HTR-8/SVneo (cell line): ENCODE measurements around the gene EPHB3.

Experiments used
- DNase-seq: peaks from one replicate; pipeline ENCODE4 v3.0.0; 2011; ENCODE audit warnings: low spot score, mixed read lengths; ENCODE audit not compliant: insufficient read length
- FAIRE-seq: peaks from 2 replicates; lab custom pipeline; 2011; peaks lifted over from hg19 to GRCh38; lab: Jason Lieb, UNC

The EPHB3 gene

DNA sequence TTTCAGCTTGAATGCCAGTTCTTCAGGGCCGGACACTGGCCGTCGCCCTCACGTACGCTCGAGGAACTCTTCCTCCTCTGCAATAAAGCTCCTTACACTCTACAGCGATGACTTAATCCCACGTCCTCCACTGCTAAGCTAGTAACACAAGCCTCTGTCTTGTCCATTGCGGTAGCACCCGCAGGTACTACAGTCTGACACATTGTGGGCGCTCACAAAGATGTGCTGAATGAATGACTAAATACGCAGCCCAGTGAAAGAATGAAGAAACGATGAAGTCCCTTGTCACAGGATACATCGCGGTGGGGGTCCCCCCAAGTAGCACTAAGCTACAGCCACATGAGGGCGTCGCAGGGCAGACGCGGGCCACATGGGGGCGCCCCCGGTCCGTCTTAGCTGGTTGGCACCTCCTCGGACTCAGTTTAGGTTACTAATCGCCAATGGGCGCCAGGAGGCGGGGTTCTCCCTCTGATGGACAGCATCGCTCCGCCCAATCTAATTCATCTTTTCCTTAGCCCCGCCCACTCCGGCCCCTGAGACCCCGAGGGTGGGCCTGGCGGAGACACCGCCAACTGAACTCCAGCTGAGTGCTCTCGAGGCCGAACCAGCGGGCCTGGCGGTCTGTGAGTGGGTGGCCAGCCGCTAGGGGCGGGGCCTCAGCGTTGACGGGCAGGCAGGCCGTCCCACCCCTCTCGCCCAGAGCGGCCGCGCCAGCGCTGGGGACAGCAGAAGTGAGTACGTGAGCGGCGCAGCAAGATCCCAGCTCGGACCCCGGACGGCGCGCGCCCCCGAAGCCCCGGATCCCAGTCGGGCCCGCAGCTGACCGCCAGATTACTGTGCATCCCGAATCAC is at the start of gene EPHB3:
EPHB3 (plus strand) TSS at position 725 of the 852 bp plus-strand sequence. CDS start 451 bp downstream, outside the sequence.
- DNase-seq (peak; percentile 99), FAIRE-seq (peak; percentile 98)

DNA sequence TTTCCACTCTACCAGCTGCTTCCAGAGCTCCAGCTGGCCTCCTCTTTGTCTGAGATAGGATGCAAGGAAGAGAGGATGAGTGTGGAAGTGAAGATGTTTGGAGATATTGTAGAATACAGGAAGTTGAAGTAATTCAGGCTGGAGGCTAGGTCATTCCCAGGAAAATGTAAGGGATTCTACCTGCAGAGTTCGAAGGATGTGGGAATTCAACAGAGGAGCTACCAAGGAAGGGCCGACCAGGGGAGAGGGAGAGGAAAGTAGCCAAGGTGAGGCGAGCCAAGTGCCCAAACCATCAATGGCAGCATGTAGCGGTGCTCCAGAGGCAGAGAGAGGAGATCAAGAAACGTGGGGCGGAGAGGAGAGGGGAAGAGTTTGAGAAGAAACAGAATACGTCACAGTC is 49.0 kb upstream of the EPHB3 start:
- FAIRE-seq (no peak), DNase-seq (no peak)

DNA sequence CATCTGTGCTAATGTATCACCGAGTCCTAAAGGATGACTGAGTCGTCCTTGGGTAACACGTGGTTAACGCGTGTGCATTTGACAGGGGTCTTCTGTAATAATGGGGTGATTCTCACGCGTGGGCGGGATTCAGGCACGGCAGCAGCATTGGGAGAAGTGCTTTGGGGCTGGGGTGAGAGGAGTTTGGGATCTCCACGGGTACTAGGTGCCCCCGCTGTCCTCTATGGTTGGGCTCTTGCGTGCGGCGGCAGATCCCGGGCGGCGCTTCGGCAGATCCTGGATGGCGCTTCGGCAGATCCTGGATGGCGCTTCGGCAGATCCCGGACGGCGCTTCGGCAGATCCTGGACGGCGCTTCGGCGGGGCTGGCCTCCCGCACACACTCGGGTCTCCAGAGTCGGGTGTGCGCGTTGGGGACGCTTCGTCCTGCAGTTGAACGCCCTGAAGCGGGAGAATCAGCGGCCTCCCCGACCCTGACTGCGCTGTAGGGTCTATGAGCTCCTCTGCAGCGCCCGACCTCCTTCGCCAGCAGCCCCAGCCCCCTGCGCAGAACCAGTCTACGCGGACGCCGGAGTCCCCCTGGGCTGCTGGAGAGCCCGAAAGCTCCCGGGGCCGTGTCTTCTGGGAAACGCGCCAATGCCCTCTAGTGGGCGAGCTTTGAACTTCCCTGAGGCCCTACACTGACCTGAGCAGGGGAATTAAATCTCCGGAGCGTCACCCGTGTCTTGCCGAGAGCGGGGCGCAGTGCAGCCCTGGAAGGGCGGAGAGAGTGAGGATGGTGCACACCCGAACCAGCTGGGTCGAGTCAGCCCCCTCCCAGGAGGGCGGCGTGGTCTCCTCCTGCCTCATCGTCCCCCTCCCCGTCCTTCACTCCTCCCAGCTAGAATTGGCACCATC is 48.1 kb upstream of the EPHB3 start:
- FAIRE-seq (no peak), DNase-seq (peak; percentile 92)

DNA sequence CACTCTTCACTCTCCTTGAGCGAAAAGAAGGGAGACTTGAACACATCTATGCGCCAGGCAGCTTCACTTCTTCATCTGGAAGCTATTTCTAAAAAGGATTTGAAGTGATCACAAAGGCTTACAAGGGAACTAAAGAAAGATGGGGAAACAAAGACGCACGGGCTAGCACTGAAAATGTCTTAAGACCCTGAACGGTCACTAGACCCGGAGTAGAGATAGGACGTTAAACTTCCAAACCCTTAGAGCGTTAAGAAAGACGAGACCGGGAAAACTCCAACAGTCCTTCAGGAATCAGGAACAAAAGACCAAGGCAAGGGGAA is 47.5 kb upstream of the EPHB3 start:
- no peak for FAIRE-seq
- no peak for DNase-seq

DNA sequence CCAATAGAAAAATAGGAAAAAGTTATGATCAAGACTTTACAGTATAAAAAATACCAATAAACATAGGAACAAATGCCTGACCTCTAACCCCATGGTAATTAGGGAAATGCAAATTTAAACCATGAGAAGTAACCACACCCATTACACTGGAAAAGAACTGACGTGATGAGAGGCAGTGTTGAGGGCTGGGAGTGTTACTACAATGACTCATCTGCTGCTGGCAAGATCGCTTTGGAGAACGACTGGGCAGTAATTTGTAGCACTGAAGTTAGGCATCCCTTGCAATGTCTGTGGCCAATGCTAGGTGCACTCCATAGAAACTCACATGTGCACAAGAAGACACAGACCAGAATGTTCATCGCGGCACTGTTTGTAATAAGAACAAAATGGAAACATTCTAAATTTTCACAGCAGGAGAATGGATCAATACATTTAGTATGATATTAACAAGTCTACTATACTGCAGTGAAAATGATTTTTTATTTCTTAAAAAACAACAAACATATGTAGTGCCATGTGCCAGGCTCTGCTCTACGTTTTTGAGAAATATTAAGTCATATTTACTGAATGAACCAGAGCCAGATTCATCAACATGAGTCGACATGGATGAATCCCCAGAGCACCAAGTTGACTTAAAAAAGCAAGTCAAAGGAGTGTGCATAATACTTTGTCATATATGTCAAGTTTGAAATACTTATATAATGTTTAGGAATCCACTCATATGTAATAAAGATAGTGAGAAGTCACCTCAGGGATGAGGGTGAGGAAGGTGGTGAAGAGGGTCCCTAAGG is 37.6 kb upstream of the EPHB3 start:
- FAIRE-seq (peak; percentile 76), DNase-seq (peak; percentile 60)

DNA sequence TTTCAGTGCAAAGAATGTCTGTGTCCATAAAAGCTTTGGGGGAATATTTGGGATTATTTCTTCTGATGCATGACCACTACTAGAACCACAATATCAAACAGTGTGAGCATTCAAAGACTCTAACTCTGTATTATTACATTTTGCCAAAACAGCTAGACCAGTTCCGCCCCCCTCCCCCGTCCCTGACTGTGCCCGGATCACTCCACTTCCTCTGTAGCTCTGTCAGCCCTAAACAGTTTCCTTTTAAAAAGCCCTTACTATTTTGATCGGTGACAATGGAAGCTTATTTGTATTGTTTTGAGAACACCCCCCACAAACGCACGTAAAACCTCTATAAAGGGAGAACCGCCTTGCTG is 36.6 kb upstream of the EPHB3 start:
- FAIRE-seq (no peak), DNase-seq (no peak)

DNA sequence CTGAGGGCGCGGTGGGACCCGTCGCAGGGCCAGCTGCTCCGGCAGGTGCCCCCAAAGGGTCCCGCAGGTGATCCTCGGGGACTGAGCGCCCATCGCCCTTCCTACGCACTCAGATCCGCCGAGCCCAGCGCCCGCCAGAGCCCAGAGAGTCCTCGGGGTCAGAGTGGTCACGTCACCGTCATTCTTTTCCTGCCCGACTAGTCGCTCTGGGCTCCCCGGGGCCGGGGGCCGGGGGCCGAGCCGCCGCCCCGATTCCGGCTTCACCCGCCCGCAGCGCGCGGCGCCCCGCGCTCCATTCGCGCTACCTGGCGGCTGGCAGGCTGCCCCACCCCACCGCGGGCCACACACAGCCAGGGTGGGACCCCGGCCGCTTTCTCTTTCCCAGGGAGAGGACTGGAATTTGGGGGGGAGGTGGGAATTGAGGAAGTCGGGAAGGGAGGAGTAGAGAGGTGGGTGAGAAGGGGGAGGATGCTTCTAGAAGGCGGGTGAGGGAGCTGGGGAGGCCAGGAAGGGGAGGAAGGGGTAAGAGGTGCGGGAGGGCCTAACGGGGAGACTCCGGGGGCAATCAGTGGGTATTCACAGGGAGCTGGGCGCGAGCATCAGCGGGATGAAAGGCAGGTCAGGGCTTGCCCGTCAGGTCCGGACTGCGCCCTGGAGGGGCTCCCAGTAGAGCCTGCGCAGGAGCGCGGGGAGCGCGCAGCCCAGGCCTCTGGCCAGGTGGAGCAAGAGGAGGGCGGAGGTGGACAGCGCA is 36.1 kb upstream of the EPHB3 start:
- FAIRE-seq (no peak), DNase-seq (peak; percentile 53)

DNA sequence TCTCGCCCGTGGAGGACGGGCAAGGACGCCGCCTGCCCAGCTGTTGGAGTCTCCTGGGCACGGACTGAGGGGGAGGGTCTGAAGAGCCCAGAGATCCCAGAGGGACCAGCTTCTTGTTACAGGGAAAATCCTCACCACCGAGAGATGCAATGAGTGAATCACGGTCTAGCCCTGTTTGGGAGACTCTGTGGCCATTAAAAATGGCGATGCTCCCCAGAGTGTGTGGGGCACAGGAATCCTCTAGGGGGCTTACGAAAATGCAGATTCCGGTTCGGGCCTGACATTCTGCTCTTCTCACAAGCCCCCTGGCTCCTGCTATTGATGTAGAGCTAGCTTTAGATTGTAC is 35.5 kb upstream of the EPHB3 start:
- DNase-seq = no peak
- FAIRE-seq = no peak

DNA sequence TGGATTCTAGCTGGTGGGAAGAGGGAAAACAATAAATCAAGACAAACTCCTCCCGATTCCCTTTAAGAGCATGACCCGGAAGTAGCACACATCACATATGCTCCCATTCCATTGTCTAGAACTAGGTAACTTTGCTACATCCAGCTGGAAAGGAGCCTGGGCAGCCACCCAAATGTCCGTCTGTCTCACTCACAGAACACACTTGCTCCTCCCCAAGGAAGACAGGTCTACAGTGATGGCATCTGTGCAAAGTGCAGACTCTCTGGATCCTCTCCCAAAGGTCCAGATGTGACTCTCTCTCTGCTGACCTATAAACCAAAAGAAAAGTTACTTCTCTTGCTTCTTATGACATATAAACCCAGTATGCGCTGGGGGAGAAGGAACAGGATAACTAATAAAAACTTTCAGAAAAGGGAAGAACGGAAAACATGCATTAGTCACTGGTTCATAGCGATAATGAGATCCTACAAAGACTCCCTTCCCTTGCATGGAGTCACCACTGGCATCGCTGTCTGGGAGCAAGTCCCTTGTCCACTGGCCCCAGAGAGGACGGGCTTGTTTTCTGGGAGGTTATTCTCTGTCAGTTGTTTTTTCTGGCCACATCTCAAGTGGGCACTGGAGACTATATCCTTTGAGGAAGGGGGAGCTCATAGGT is 29.8 kb upstream of the EPHB3 start:
- FAIRE-seq (no peak), DNase-seq (no peak)

DNA sequence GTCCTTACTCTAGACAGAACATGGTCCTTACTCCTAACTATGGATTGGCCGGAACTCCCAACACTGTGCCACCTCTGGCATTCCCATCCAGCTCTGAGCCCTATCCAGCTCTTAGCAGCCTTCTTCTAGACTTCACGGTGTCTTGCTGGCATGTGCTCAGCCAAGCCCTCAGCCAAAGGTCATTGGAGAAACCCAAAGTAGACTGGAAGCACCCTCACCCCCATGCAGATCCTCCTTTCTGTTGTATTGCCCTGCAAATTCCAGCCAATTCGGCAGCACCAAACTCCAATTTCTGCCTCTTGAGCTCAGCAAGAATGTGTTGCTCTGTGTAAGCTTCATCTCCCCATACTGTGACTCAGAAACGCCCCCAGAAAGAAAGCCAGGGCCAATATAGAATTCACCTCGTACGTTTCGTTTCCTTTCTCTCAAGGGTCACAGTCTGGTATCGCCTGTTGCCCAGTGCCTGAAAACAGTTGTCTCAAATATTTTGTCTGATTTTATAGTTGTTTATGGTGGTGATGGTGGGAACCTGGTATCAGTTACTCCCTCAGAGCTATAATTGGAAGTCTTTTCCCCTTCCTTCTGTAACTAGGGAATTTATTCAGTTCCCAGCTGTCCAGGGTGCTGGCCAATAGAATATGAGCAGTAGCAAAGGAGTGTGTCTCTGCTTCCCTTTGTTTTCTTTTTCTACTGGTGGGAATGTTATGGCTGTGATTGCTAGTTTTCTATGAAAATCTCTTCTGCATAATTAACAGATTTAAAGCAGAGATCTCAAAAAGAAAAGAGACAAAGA is 28.4 kb upstream of the EPHB3 start:
- FAIRE-seq (no peak), DNase-seq (no peak)

DNA sequence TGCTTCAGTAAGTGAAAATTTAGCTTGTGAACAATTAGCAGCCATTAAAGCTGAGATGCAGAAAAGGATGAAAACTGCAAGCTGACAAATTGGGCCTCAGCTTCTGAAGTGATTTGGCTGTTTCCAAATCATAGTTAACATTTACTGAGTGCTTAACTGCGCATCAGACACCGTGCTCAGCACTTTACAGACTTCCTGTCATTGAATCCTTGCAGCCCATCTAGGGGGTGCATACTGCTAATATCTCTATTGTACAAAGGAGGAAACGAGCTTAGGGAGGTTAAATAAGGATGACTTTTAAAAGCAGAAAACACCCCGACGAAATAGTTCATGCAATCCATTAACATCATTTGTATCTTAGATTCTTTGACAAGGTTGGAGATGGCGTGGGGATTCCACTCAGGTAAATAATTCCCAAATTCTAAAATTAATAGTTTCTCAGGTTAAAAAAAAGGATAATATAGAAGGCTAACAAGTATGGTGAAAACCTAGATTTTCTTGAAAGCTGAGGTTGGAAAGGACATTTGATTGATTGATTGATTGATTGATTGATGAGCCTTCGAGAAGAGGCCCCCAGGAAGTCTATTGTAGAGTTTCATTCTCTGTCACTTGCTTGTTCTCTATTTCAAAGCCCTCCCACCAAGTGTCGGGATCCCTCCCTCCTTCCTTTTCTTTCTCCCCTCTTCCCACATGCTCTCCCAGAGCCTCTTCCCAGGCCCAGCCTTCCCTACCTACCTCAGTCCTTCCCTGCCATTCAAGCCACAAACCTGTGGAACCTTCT is 23.5 kb upstream of the EPHB3 start:
- no peak for DNase-seq
- FAIRE-seq = no peak

DNA sequence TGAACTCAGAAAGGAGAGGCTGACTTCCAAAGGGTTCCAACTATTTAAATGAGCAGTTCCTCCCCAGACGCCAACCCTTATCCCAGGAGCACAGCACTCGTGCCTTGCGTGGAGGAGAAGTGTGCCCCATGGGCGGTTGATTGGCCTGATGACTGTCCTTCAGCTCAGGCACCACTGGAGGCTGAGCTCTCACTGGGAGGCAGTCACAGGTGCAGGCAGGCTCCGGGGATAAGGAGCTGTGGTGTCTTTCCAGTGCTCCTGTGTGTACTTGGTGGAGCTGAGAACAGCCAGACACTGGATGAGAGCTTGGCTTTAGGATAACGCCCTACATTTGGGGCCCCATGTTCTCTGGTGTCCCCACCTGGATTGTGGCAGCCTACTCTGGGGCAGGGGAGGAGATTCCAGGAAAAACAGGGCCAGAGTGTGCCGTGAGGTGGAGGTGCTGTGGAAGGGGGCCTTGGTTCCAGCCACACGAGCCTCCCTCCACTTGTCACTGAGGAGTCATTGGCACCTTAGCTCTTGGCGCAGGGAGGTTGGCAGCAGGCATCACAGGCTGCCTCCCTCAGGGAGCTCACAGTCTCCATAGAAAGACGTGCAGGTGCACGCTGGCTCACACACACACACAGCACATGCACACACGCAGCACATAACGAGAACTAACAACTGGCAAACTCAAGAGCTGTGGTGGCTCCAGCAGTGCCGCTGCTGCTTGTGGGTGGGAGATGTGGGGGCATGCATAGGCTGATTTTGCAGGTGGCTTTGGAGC is 22.7 kb upstream of the EPHB3 start:
- DNase-seq (no peak), FAIRE-seq (no peak)

DNA sequence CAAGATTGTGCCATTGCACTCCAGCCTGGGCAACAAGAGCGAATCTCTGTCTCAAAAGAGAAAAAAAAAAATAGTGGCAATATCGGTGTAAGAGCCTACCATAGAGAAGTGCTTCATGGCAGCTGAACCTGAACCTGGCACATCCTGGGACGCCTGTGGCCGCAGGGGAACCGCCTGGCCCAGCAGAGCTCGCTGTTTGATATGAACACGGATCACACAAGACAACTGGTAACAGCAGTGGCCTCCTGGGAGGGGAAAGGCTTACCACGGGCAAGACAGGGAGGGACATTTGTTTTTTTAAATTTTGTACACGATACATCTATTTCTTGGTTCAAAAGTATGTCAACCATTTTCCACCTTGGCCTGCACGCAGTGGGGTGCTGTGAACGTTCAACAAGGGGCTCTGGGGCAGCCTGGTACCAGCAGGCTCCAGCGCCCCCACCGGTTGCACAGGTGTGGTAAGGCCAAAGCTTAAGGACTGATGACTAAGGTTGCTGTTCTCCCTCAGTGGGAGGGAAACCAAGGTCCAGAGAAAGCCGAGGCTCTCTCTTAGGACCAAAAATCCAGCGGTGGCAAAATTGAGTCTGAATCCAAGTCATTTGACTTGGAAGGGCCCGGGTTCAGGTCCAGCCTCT is 21.7 kb upstream of the EPHB3 start:
- FAIRE-seq (no peak), DNase-seq (no peak)

DNA sequence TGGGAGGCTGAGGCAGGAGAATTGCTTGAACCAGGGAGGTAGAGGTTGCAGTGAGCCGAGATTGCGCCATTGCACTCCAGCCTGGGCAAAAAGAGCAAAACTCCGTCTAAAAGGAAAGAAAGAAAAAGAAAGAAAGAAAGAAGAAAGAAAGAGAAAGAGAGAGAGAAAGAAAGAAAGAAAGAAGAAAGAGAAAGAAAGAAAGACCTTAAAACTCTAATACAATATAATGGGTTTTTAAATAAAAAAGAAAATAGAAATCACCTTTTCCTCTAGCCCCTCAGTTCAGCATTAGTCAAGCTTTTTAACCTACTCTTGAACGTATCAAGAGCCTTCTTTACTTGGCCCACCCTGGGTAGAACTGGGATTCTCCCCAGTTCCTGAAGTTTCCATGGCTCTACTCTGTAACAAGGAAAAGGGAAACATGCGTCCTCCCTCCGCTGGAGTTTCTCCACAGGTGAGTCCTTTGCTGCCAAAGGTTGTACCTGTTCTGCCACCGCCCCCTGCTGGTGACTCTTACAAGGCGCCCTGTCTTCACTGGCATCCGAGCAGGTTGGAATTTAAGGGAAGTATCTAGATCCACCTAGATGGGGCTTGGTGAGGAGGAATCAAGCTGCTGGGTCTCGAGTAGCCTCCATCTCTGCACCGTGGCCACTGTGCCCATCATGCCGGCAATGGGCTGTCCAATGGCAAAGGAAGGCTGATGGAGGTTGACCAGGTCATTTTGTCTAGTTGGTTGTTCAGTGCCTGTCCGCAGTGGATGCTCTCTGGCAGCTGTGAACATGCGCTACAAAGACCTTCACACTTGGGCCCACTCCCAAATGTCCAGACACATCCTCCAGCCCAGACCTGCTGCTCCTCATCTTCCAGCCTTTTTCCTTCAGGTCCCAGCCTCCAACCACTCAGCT is 20.6 kb upstream of the EPHB3 start:
- peak; percentile 44 for DNase-seq
- no peak for FAIRE-seq

DNA sequence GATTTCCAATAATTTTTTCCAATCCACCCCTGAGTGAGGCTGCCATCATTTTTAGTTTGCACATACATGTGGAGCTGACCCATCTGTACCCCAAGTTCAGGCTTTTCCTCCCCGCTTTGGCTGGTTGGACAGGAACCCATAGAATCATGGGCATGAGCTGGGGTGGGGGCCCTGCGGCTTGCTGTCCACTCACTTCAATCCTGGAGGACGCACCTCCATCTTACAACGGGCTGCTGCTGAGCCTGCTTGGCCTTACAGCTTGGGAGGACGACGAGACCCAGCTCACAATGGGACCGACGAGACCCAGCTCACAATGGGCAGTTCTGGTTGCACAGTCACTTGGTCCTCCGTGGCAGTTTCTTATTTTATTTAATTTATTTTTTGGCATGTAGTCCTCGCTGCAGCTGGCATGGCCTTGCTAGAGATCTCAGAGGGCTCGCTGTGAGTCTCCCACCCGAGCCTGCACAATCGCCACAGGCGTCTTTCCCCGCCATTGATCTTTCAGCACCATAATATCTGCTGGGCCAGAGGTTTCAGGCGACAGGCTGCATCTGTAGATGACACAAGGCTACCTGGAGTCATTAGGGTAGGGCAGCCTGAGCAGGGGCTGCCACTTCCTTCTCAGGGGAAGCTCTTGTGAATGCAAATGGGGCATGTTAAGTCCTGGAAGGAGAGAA is 19.6 kb upstream of the EPHB3 start:
- DNase-seq (no peak), FAIRE-seq (no peak)
